ENCODE measurements around the gene LRMDA.
A peak's percentile ranks its signal among the peaks of the same experiment; 100 is the strongest.

The LRMDA gene

GRCh38 chr10:76297780-76298281 lies 866.4 kb downstream of the LRMDA start:
- TF ChIP-seq, protein P1, sequence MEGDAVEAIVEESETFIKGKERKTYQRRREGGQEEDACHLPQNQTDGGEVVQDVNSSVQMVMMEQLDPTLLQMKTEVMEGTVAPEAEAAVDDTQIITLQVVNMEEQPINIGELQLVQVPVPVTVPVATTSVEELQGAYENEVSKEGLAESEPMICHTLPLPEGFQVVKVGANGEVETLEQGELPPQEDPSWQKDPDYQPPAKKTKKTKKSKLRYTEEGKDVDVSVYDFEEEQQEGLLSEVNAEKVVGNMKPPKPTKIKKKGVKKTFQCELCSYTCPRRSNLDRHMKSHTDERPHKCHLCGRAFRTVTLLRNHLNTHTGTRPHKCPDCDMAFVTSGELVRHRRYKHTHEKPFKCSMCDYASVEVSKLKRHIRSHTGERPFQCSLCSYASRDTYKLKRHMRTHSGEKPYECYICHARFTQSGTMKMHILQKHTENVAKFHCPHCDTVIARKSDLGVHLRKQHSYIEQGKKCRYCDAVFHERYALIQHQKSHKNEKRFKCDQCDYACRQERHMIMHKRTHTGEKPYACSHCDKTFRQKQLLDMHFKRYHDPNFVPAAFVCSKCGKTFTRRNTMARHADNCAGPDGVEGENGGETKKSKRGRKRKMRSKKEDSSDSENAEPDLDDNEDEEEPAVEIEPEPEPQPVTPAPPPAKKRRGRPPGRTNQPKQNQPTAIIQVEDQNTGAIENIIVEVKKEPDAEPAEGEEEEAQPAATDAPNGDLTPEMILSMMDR (conservative IDR thresholded peaks at IDR 0.05; ENCODE audit: low read depth, low read length), result no peak
- peak; percentile 70 for DNase-seq (ENCODE audit: low read depth)
- H3K4me3 ChIP-seq (ENCODE audit: low read length), result no peak overlapping the region

- no peak for DNase-seq (ENCODE audit: low read depth)
- TF ChIP-seq, protein P1 (conservative IDR thresholded peaks at IDR 0.05; ENCODE audit: low read depth, low read length), result no peak
- H3K4me3 ChIP-seq (ENCODE audit: low read length), result no peak overlapping the region
Observed at GRCh38 chr10:76298329-76298728, 866.9 kb downstream of the LRMDA start.

DNA sequence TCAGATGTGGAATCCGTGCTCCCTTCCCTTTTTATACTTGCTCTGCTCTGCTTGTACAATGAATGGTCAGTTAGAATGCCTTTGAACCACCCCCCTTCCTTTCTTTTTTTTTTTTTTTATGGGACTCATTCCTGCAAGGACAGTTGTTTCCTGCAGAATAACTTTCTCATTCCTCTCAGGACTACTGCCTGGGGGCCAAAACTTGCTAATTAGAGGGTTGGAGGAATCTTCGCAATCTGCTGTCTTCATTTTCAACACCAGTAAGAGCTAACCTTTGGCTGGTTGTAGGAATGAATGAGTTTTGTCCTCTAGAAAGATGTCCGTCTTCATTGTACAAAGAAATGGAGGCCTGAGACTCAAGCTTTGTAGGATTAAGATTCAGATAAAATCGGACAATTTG lies 868.1 kb downstream of the LRMDA start:
- TF ChIP-seq, protein P1 (conservative IDR thresholded peaks at IDR 0.05; ENCODE audit: low read depth, low read length), result no peak
- H3K4me3 ChIP-seq (ENCODE audit: low read length), result no peak overlapping the region
- no peak for DNase-seq (ENCODE audit: low read depth)

DNA sequence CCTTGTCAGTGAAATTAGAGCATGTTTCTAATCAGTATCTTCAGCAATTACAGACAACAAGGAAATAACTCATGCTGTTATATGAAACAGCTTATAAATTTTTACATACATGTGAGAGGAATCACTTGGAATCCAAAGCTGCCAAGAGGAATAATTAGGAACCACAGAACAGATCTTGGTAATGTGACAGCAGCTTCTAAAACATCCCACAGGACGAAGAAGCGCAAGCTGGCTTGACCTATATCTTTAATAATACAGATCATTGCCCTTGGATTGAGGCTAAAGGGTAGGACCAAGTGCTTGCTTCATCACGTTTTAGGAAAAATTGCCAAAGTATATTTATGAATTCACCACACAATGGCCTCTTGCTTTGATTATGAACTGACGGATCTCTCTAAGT lies 869.8 kb downstream of the LRMDA start:
- TF ChIP-seq, protein P1 (conservative IDR thresholded peaks at IDR 0.05; ENCODE audit: low read depth, low read length), result no peak
- no peak overlapping the region for H3K4me3 ChIP-seq (ENCODE audit: low read length)
- DNase-seq (ENCODE audit: low read depth), result no peak

GRCh38 chr10:76301950-76302349 lies 870.5 kb downstream of the LRMDA start:
- DNase-seq (ENCODE audit: low read depth), result no peak
- no peak overlapping the region for H3K4me3 ChIP-seq (ENCODE audit: low read length)
- TF ChIP-seq, protein P1 (conservative IDR thresholded peaks at IDR 0.05; ENCODE audit: low read depth, low read length), result peak; percentile 41

DNA sequence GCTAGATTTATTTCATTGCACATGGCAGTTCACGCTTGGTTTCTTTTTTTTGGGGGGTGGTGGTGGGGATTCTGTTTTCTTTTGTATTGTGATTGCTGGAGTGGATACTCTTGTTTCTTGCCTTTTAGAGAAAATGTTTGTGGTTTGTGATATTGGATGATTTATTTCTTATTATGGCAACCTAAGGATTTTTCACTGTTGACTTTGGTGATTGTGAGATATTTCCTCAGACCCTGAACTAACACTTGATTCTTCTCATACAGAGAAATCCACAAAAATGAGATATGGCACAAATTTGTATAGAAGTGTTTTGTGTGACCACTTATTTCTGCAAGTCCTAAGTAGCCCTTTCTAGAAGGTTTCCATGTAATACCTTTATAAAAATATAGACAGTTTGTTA lies 871.1 kb downstream of the LRMDA start:
- TF ChIP-seq, protein P1 (conservative IDR thresholded peaks at IDR 0.05; ENCODE audit: low read depth, low read length), result no peak
- no peak for DNase-seq (ENCODE audit: low read depth)

GRCh38 chr10:76302961-76303630 lies 871.7 kb downstream of the LRMDA start:
- H3K4me3 ChIP-seq (ENCODE audit: low read length), result no peak overlapping the region
- peak; percentile 83 for DNase-seq (ENCODE audit: low read depth)
- TF ChIP-seq, protein P1 (conservative IDR thresholded peaks at IDR 0.05; ENCODE audit: low read depth, low read length), result no peak

More for the DNA sequence above, 871.1 kb downstream of the LRMDA start:
- no peak overlapping the region for H3K4me3 ChIP-seq (ENCODE audit: low read length)
